HepG2 (cell line): ENCODE measurements around the gene ATP2C2. TPM values are rescaled to one million over a fixed set of nuclear protein-coding genes. Genes with fewer than 3 reads are reported as not detected.

Experiments
- ATAC-seq: fragments of 200-7000 bp; cut with Tn5 transposase; 3 replicates; pipeline ENCODE4 v1.9.1; 2020; ENCODE audit warnings: mild to moderate bottlenecking, moderate library complexity
- BruUV-seq: library from RNA; stranded (reverse); fragments of 400-500 nt; replicated peaks from 2 replicates; lab custom pipeline; 2021; lab: Mats Ljungman, UMichigan
- CTCF ChIA-PET: fragments of 300-600 bp; formaldehyde crosslinking; extraction: SDS; loops from one replicate; lab custom pipeline; 2021; ENCODE audit warnings: low total read pairs, inconsistent platforms, low intra/inter-chr PET ratio; lab: Yijun Ruan, JAX
- POLR2A ChIA-PET: fragments of 350-600 bp; sonication (Branson Sonifier 250); formaldehyde crosslinking; loops from one replicate; lab custom pipeline; 2020; ENCODE audit warnings: antibody characterized with exemption, inconsistent platforms; lab: Yijun Ruan, JAX
- DNase-seq: peaks from one replicate; pipeline ENCODE4 v3.0.0-alpha.2; 2015; ENCODE audit warnings: low spot score
- FAIRE-seq: peaks from 3 replicates; lab custom pipeline; 2011; peaks lifted over from hg19 to GRCh38; lab: Jason Lieb, UNC
- H2AFZ ChIP-seq: one replicate; pipeline ENCODE4 v1.6.1; 2011; ENCODE audit warnings: low read length, inconsistent platforms
- H3K27ac ChIP-seq: fragments of 300-600 bp; 3 replicates; pipeline ENCODE4 v1.8.0; 2011; ENCODE audit warnings: mixed run types, mild to moderate bottlenecking, mixed read lengths, low read length, inconsistent platforms; ENCODE audit not compliant: insufficient read depth; ENCODE audit errors: extremely low read length
- H3K27me3 ChIP-seq, 2 experiments: fragments of 200-600 bp in 1 of 2; 2 replicates in 1 of 2; 3 replicates in 1 of 2; pipeline versions ENCODE4 v1.6.0 to v1.8.0; 2011; ENCODE audit warnings: low read length in 2 of 2, mild to moderate bottlenecking in 2 of 2, moderate library complexity in 2 of 2, inconsistent platforms in 1 of 2; ENCODE audit not compliant: insufficient read depth in 2 of 2, control insufficient read depth in 1 of 2
- H3K36me3 ChIP-seq, 2 experiments: fragments of 200-600 bp in 1 of 2; replicated peaks in 1 of 2; 2 replicates in 1 of 2; 3 replicates in 1 of 2; pipeline versions ENCODE4 v1.5.1 to v1.8.0; 2011; ENCODE audit warnings: low read length in 2 of 2, inconsistent platforms in 1 of 2; ENCODE audit not compliant: insufficient read depth in 2 of 2, control insufficient read depth in 1 of 2
- H3K4me1 ChIP-seq: 2 replicates; pipeline ENCODE4 v1.5.1; 2012; ENCODE audit warnings: low read length, inconsistent platforms; ENCODE audit not compliant: insufficient read depth
- H3K4me2 ChIP-seq: 2 replicates; pipeline ENCODE4 v1.6.0; 2011; ENCODE audit warnings: low read depth, low read length, inconsistent platforms
- H3K4me3 ChIP-seq, 3 experiments: fragments of 200-600 bp in 1 of 3; sonication (generic), shearing (Covaris generic) in 1 of 3; replicated peaks in 1 of 3; 2 replicates each; pipeline ENCODE4 v1.5.1; 2011 to 2016; ENCODE audit warnings: low read length in 3 of 3, inconsistent platforms in 2 of 3, low read depth in 2 of 3, mild to moderate bottlenecking in 2 of 3, control low read depth in 1 of 3, mixed read lengths in 1 of 3; ENCODE audit not compliant: insufficient read depth in 1 of 3
- H3K79me2 ChIP-seq: one replicate; pipeline ENCODE4 v1.6.1; 2011; ENCODE audit warnings: low read length, inconsistent platforms; ENCODE audit not compliant: insufficient read depth
- H3K9ac ChIP-seq: 2 replicates; pipeline ENCODE4 v1.6.0; 2011; ENCODE audit warnings: mild to moderate bottlenecking, low read depth, low read length, inconsistent platforms; ENCODE audit not compliant: insufficient read depth
- H3K9me3 ChIP-seq: 2 replicates; pipeline ENCODE4 v1.5.1; 2012; ENCODE audit warnings: mild to moderate bottlenecking, low read length
- H4K20me1 ChIP-seq: 2 replicates; pipeline ENCODE4 v1.6.0; 2011; ENCODE audit warnings: inconsistent platforms, mild to moderate bottlenecking, low read length, moderate library complexity; ENCODE audit not compliant: insufficient read depth
- FIP1L1 ChIP-seq: fragments of 200-400 bp; formaldehyde crosslinking; IDR thresholded peaks from 2 replicates; pipeline ENCODE4 v1.6.1; 2018; ENCODE audit warnings: low read depth, mild to moderate bottlenecking, low read length, moderate library complexity, borderline replicate concordance; ENCODE audit not compliant: insufficient read depth
- GLI4 ChIP-seq: sonication (generic); formaldehyde crosslinking; IDR thresholded peaks from 2 replicates; pipeline ENCODE4 v1.5.1; 2020; ENCODE audit warnings: missing genetic modification reagents, mild to moderate bottlenecking, moderate library complexity, borderline replicate concordance
- GPN1 ChIP-seq: sonication (generic); formaldehyde crosslinking; IDR thresholded peaks from 2 replicates; pipeline ENCODE4 v1.5.1; 2020; ENCODE audit warnings: missing genetic modification reagents, borderline replicate concordance
- HNRNPK ChIP-seq: fragments of 200-400 bp; formaldehyde crosslinking; IDR thresholded peaks from 2 replicates; pipeline ENCODE4 v1.6.1; 2018; ENCODE audit warnings: low read length, low read depth, moderate library complexity, mild to moderate bottlenecking; ENCODE audit not compliant: poor library complexity, severe bottlenecking
- HOMEZ ChIP-seq: IDR thresholded peaks from 2 replicates; pipeline ENCODE4 v1.6.1; 2016; ENCODE audit warnings: low read depth
- JUND ChIP-seq: sonication (generic); formaldehyde crosslinking; IDR thresholded peaks from 2 replicates; pipeline ENCODE4 v1.8.0; 2022; ENCODE audit warnings: mild to moderate bottlenecking, missing genetic modification reagents
- MXD1 ChIP-seq: sonication (generic); formaldehyde crosslinking; IDR thresholded peaks from 2 replicates; pipeline ENCODE4 v1.4.0; 2020; ENCODE audit warnings: mild to moderate bottlenecking, missing genetic modification reagents
- PAWR ChIP-seq: sonication (generic); formaldehyde crosslinking; IDR thresholded peaks from 2 replicates; pipeline ENCODE4 v1.4.0; 2020; ENCODE audit warnings: missing genetic modification reagents, mild to moderate bottlenecking, borderline replicate concordance
- REXO4 ChIP-seq: sonication (generic); formaldehyde crosslinking; IDR thresholded peaks from 2 replicates; pipeline ENCODE4 v1.8.0; 2022; ENCODE audit warnings: missing genetic modification reagents, mild to moderate bottlenecking, borderline replicate concordance
- TBX3 ChIP-seq: fragments of 450-650 bp; IDR thresholded peaks from 2 replicates; pipeline ENCODE4 v1.6.1; 2017; ENCODE audit warnings: antibody characterized with exemption, mild to moderate bottlenecking, inconsistent platforms, borderline replicate concordance
- ZBTB2 ChIP-seq: sonication (generic); formaldehyde crosslinking; IDR thresholded peaks from 2 replicates; pipeline ENCODE4 v1.8.0; 2022; ENCODE audit warnings: low read depth, missing genetic modification reagents
- ZNF205 ChIP-seq: IDR thresholded peaks from 2 replicates; pipeline ENCODE4 v1.6.1; 2018; ENCODE audit warnings: missing biosample characterization, missing genetic modification reagents
- ZNF720 ChIP-seq: sonication (generic); formaldehyde crosslinking; IDR thresholded peaks from 2 replicates; pipeline ENCODE4 v1.4.0; 2020; ENCODE audit warnings: missing genetic modification reagents
- ZNF775 ChIP-seq: sonication (generic); formaldehyde crosslinking; IDR thresholded peaks from 2 replicates; pipeline ENCODE4 v1.4.0; 2020; ENCODE audit warnings: missing genetic modification reagents, mild to moderate bottlenecking, moderate library complexity, borderline replicate concordance
- WGBS: methylation state at CpG from one replicate; pipeline ENCODE4 v1.1.6; 2017; ENCODE audit warnings: low lambda C conversion rate; 5-methylcytosine and 5-hydroxymethylcytosine counted together
- in situ Hi-C: cut with HindIII; loops from 2 replicates; pipeline ENCODE4 v1.10.0; 2017; ENCODE audit warnings: low pct_unique_long_range_greater_than_20kb; ENCODE audit not compliant: extremely low pct_ligation_motif_present
- intact Hi-C: fragments of 100-400 bp; cut with micrococcal nuclease; formaldehyde crosslinking; loops from one replicate; pipeline ENCODE4 v1.10.0; 2022; ENCODE audit not compliant: unreplicated experiment
- polyA plus RNA-seq, 8 experiments: library from polyadenylated mRNA; depleted of rRNA in 3 of 8; stranded (reverse) in 7 of 8; unstranded in 1 of 8; fragments of >200 nt; fragmentation: Illumina TruSeq in 4 of 8; extraction: Trizol in 4 of 8; gene quantifications; 2 replicates each; pipeline versions ENCODE4 v1.2.1 to v1.2.3, GENCODE V29; 2011 to 2016; ENCODE audit warnings: low read depth in 4 of 8, missing spikeins in 1 of 8, mixed read lengths in 1 of 8; ENCODE audit not compliant: insufficient read depth in 1 of 8
- total RNA-seq, 5 experiments: library from RNA; depleted of rRNA; stranded (reverse); fragments of >200 nt; fragmentation: Illumina TruSeq; extraction: Trizol; gene quantifications; 2 replicates each; pipeline ENCODE4 v1.2.3, GENCODE V29; 2016; ENCODE audit warnings: low read depth in 1 of 5

The ATP2C2 gene
- total and polyA plus RNA-seq, 2 of the 13 experiments (the other 11 are each of a cell fraction or from before 2014, with no cell fraction given): 0.07 TPM; not detected in 1

- Histone ChIP-seq H3K9me3 (peaks cover 10% of the 10 kb centered on the region; the same call in 1 of the 2 replicates), H3K4me1 (peaks cover 18% of the 10 kb centered on the region), H2AFZ (no peak overlapping the region), H3K27ac (no peak overlapping the region), H3K4me2 (no peak overlapping the region)
- intact Hi-C loops: no loop called here
- POLR2A ChIA-PET: no interaction called here
- no TSS peak for BruUV-seq
- no peak for DNase-seq
- no peak for TF ChIP-seq TBX3
- no peak for TF ChIP-seq ZNF775 (CRISPR knock-in tag)
- no peak for TF ChIP-seq ZNF720 (CRISPR knock-in tag)
- TF ChIP-seq REXO4 (CRISPR knock-in tag): no peak
- no peak for TF ChIP-seq GPN1 (CRISPR knock-in tag)
- TF ChIP-seq GLI4: no peak
- no peak for TF ChIP-seq HNRNPK
- TF ChIP-seq, all 625 proteins: peak for 0
- ATAC-seq (no peak), FAIRE-seq (no peak)
- Histone ChIP-seq H3K79me2 (no peaks in the 10 kb centered on the region), H3K36me3 (no peaks in the 10 kb centered on the region), H3K27me3 (peaks cover 2 to 60% of the 10 kb centered on the region in 2 experiments; a peak in 4 of 5 replicates), H4K20me1 (no peaks in the 10 kb centered on the region), H3K4me3 (no peak overlapping the region), H3K9ac (no peak overlapping the region)
- CTCF ChIA-PET: no interaction called here
- 55% methylated on average over 21 of the region's 21 CpGs for WGBS
- in situ Hi-C loops: no loop called here
These were observed 53.0 kb downstream of the ATP2C2 start for GRCh38 chr16:84421081-84421937.

- ChIA-PET POLR2A (no interaction called here), CTCF (no interaction called here)
- no peak for FAIRE-seq
- no peaks in the 10 kb centered on the region for H3K36me3 ChIP-seq
- DNase-seq: no peak
- H3K27me3 ChIP-seq: peaks cover 2 to 65% of the 10 kb centered on the region in 2 experiments; a peak in 4 of 5 replicates
- H3K9ac ChIP-seq: no peak overlapping the region
- H3K4me3 ChIP-seq: no peak overlapping the region
- peaks cover 10% of the 10 kb centered on the region; the same call in 1 of the 2 replicates for H3K9me3 ChIP-seq
- no peak for ATAC-seq
- H3K4me2 ChIP-seq: no peak overlapping the region
- peaks cover 12% of the 10 kb centered on the region for H3K4me1 ChIP-seq
- in situ Hi-C loops (no loop called here), intact Hi-C loops (no loop called here)
- no peaks in the 10 kb centered on the region for H3K79me2 ChIP-seq
- H3K27ac ChIP-seq: no peak overlapping the region
- no TSS peak for BruUV-seq
- H4K20me1 ChIP-seq: no peaks in the 10 kb centered on the region
- 54% methylated on average over 4 of the region's 4 CpGs for WGBS
- H2AFZ ChIP-seq: no peak overlapping the region
- TF ChIP-seq FIP1L1 (no peak), ZBTB2 (no peak), HOMEZ (no peak), JUND (no peak), PAWR (CRISPR knock-in tag) (no peak), MXD1 (CRISPR knock-in tag) (no peak), ZNF205 (CRISPR knock-in tag) (no peak)
These were observed 53.5 kb downstream of the ATP2C2 start for GRCh38 chr16:84421938-84422220.
